ENCODE results near the gene NFKBIE. TPM values are rescaled to one million over a fixed set of nuclear protein-coding genes. Genes with fewer than 3 reads are reported as not detected.

The NFKBIE gene
- total RNA-seq, 3 donors from 2014 or later: 4.0 to 25.9 (median 14.4) TPM

DNA sequence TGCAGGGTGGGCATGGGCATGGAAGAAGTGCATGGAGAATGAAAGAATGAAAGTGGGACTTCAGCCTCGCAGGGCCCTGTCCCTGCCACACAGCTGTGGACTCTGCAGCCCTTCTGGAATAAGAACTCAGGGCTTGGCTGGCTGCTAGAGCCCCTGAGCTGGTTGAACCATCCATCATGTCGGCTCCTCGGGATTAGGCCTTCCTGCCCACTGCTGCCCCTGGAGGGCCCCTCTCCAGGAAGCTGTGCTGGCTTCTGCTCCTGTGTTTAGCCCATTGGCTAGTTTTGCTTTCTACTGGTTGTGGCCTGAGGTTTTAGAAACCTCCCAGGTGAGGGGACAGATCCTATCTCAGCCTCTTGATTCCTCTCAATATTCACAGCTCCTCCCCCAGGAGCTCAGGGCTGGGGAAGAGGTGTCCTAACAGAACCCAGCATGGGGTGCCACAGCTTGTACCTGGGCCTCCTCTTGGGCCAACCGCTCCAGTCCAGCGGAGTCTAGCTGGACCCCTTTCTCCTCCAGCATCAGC, 39.9 kb upstream of the NFKBIE start:
- Histone ChIP-seq H3K27ac (no peak overlapping the region), H3K9me3 (no peaks in the 10 kb centered on the region), H3K4me1 (no peaks in the 10 kb centered on the region), H3K36me3 (no peaks in the 10 kb centered on the region), H3K4me3 (no peak overlapping the region), H3K27me3 (no peaks in the 10 kb centered on the region)
- intact Hi-C loops (cut with DNase I; ENCODE audit: low total_unique reads): no loop called here
- TF ChIP-seq POLR2AphosphoS5 (IDR thresholded peaks at IDR 0.05) (no peak), CTCF (IDR thresholded peaks at IDR 0.05) (no peak), POLR2A (IDR thresholded peaks at IDR 0.05) (no peak)
- no peak for DNase-seq (ENCODE audit: low spot score in 2 of 2)

- H3K4me3 ChIP-seq: no peak overlapping the region
- intact Hi-C loops (cut with DNase I; ENCODE audit: low total_unique reads): no loop called here
- H3K4me1 ChIP-seq: no peaks in the 10 kb centered on the region
- no peaks in the 10 kb centered on the region for H3K36me3 ChIP-seq
- H3K27ac ChIP-seq: no peak overlapping the region
- no peaks in the 10 kb centered on the region for H3K27me3 ChIP-seq
- no peak for DNase-seq (ENCODE audit: low spot score in 2 of 2)
- TF ChIP-seq CTCF (IDR thresholded peaks at IDR 0.05): peak; percentile 26 to 47 (median 38)
- TF ChIP-seq POLR2A (IDR thresholded peaks at IDR 0.05): no peak
- H3K9me3 ChIP-seq: no peaks in the 10 kb centered on the region
Observed at GRCh38 chr6:44304282-44305199, 39.2 kb upstream of the NFKBIE start.

DNA sequence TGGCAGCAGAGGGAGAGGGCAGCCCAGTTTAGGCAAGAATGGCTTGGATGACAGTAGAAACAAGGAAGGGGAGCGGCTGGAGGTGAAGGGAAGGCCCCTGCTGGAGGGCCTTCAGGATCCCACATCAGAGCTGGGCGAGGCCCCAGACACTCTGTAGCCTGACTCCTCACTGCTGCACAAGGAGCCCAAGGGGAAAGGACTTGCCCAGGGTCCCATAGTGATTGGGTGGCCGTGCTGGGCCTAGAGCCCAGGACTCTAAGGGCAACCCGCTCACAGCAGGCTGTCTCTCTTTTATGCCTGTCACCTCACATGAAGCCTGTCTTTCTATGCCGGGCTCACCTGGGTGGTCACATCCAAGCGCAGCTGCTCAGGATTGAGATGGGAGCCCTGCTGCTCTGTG, 38.5 kb upstream of the NFKBIE start:
- intact Hi-C loops (cut with DNase I; ENCODE audit: low total_unique reads): no loop called here
- TF ChIP-seq CTCF (IDR thresholded peaks at IDR 0.05) (no peak), POLR2A (IDR thresholded peaks at IDR 0.05) (no peak), POLR2AphosphoS5 (IDR thresholded peaks at IDR 0.05) (no peak)
- Histone ChIP-seq H3K27ac (no peak overlapping the region), H3K27me3 (no peaks in the 10 kb centered on the region), H3K9me3 (no peaks in the 10 kb centered on the region), H3K4me1 (no peaks in the 10 kb centered on the region), H3K36me3 (no peaks in the 10 kb centered on the region), H3K4me3 (no peak overlapping the region)
- no peak for DNase-seq (ENCODE audit: low spot score in 2 of 2)

DNA sequence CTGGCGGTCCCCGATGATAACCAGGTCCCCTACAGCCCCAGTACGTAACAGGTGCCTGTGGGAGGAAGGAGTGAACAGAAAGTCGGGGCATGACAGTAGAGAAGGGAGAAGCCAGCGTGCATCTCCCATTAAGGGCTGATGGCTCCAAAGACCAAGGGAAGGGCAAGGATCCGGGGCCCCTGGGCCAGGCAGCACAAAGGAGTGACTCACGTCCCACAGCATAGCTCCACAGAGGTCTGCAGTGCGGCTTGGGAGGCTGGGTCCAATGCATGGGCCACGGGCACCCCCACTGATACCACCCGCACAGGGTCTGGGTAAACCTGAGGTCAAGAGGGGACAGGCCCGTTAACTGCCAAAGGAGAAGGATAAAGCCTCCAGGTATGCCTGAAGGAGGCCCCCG, 37.5 kb upstream of the NFKBIE start:
- Histone ChIP-seq H3K9me3 (no peaks in the 10 kb centered on the region), H3K36me3 (no peaks in the 10 kb centered on the region), H3K4me1 (no peaks in the 10 kb centered on the region), H3K27ac (no peak overlapping the region), H3K4me3 (no peak overlapping the region), H3K27me3 (no peaks in the 10 kb centered on the region)
- TF ChIP-seq POLR2A (IDR thresholded peaks at IDR 0.05) (no peak), CTCF (IDR thresholded peaks at IDR 0.05) (no peak), POLR2AphosphoS5 (IDR thresholded peaks at IDR 0.05) (no peak)
- intact Hi-C loops (cut with DNase I; ENCODE audit: low total_unique reads): no loop called here
- no peak for DNase-seq (ENCODE audit: low spot score in 2 of 2)
